Stimulated activated naive CD4-positive, alpha-beta T cell treated with Interleukin-2 at 50 U/mL for 16 hours (primary cell): ENCODE data around the gene OPRM1.
"Not testable (repeated sequence)": the region's sequence is repeated elsewhere in the genome, so short reads cannot be mapped to it uniquely, and the experiment has no call there.

Experiments
- DNase-seq: peaks from one replicate; lab custom pipeline; 2025; lab: John Stamatoyannopoulos, UW

The OPRM1 gene

GRCh38 chr6:154143753-154144152, 104.7 kb downstream of the OPRM1 start:
- no peak for DNase-seq

DNA sequence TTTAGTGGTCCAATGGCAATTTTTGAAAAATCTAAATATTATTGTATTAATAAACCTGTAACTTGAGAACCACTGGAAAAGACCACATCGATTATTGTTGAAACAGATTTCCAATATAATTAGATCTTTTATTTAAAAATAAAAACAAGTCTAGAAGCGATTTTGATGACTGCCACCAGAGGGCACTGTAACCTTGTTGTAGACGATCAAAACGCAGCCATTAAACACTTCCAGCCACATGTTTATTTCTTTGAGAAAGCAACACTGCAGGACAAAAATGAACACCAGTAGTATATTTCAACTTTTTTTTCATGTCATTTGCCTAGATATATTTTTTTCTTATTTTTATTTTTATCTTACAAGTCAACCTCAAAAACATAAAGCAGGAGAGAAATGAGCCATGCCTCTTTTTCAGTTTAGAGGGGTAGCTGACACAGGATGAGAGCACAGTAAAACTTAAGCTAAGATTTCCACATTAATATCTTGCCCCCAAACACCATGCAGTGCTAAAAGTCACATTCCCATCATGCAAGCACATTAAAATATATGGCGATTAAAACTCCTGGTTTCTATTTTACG, 115.4 kb downstream of the OPRM1 start:
- peak; percentile 41 for DNase-seq

DNA sequence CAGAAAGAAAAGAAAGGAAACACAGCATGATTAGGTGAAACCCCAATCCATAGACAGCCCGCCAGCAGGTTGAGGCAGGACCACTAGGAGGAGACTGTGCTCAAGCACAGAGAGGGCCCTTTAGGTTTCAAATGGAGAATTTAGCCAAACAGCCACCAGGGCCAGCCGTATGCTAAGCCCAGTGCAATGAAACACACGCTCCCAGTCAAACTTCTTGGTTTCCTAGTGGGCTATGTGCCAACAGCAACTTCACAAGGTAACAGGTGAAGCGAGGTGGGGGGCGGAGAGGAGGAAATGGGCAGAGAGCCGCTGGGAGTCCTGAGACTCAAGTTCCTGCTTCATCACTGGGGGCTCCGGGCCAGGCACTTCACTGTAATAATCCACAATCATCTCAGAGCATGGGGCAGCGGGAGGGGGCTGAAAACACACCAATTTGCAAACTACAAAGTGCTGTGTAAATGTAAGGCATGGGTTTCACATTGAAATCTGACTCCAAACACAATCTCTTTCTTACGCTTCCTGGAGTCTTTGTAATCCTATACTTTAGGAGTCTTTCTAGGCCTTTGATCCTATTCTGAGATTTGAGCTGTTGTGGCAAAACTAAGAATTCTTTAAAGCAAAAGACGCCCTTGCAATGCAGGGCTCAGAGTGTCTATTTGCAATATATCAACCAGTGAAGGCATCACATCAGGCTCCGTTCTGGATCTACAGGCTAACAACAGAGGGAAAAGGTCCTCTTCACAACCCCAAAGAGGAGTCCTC, 117.3 kb downstream of the OPRM1 start:
- peak; percentile 59 for DNase-seq

GRCh38 chr6:154157082-154157481, 118.0 kb downstream of the OPRM1 start:
- peak; percentile 16 for DNase-seq

- DNase-seq, result no peak
These were observed 118.7 kb downstream of the OPRM1 start for GRCh38 chr6:154157706-154158105.

DNA sequence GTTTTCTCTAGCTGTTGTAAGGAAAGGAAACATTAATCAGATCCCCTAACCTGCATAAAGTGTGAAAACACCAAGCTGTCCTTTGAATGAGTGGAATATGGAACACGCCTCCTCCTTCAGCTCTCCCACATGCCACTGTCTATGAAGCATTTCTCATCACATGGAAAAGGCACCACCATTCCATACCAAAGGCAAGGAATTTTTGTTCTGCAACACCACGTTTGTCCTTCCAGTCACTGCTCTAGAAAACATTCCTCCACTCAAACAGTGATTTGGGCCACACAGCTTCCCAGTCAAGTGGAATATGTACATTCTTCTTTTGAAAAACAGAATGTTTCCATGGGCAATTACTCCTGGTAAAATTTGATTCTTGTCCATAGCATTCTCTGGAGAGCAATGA, 120.1 kb downstream of the OPRM1 start:
- DNase-seq, result no peak

- DNase-seq, result no peak
These were observed 122.6 kb downstream of the OPRM1 start for GRCh38 chr6:154161689-154162088.

DNA sequence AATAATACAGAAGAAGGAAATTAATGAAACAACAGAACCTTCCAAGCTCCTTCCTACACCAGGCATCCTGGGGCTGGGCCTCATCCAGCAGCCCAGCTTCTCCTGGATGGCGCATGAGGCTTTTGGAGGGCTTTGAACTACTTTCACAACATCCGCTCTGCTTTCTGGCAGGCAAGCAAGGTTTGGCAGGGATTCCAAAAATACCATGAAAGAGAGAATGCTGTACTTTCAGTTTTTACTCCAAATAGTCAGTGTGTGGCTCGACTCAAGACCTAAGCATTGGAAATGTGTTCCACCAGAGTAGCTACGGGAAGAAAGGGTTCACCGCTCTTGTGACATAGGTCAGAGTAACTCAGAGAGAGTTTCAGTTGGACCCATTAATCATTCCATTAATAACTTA, 125.4 kb downstream of the OPRM1 start:
- DNase-seq, result no peak

GRCh38 chr6:154165478-154165877, 126.4 kb downstream of the OPRM1 start:
- no peak for DNase-seq

GRCh38 chr6:154166140-154166539, 127.1 kb downstream of the OPRM1 start:
- DNase-seq, result no peak

- DNase-seq, result no peak
These were observed 128.1 kb downstream of the OPRM1 start for GRCh38 chr6:154167126-154167525.

GRCh38 chr6:154169193-154169847, 130.3 kb downstream of the OPRM1 start:
- DNase-seq, result no peak

GRCh38 chr6:154170106-154170505, 131.1 kb downstream of the OPRM1 start:
- no peak for DNase-seq

DNA sequence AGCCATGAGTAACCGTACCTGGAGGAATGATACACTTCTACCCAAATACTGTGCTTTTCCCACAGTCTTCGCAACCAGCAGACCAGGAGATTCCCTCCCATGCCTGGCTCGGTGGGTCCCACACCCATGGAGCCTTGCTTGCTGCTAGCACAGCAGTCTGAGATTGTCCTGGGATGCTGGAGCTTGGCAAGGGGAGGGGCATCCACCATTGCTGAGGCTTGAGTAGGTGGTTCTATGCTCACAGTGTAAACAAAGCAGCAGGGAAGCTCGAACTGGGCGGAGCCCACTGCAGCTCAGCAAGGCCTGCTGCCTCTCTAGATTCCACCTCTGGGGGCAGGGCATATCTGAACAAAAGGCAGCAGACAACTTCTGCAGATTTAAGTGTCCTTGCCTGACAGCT, 133.4 kb downstream of the OPRM1 start:
- DNase-seq, result not testable (repeated sequence)

DNA sequence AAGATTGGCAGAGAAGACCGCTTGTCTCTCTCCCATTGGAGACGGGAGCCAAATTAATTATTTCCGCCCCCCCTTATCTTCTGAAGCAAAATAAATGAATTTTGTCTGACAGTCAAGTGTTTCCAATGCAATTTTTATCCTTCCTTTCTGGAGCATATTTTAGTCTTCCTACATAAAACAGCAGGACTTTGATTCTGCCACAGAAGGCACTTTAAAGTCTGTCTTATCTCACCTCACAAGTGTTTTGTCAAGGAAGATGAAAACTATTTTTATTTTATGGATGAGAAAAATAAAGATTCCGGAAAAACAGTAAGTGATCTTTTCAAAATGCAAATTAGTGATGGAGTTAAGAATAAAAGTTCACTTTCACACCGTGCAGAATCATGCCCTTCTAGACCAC, 140.4 kb downstream of the OPRM1 start:
- no peak for DNase-seq

DNA sequence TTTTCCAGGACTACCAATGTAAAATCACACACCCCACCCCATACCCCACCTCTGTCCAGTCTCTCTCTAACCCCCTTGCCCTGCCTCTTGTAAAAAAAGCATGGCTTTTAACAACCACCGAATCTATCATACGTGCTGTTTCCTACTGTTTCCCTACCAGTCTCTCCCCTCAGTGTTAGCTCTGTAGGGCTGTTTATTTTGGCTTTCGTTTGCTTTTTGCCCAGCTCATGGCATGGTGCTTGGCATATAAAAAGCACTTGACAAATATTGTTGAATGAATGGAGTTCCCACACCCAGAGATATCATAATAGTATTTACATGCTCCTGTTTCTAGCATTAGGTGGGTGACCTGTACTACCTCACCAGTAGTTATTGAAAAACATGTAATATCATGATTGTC, 148.2 kb downstream of the OPRM1 start:
- DNase-seq, result no peak

DNA sequence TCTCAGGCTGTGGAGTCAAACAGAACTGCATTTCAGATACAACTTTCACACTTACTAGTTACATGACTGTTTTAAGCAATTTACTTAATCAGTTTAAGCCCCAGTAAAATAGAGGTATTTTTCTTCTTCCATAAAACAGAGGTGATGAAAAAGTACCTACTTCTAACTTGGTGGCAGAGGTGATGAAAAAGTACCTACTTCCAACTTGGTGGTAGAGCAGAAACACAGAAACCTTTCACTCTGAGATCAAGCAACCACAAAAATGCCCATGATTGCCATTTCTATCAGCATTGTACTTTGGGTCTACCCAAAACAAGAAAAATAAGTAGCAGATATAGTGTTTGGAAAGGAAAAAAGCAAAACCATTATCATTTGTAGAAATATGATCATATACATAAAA, 148.7 kb downstream of the OPRM1 start:
- no peak for DNase-seq

DNA sequence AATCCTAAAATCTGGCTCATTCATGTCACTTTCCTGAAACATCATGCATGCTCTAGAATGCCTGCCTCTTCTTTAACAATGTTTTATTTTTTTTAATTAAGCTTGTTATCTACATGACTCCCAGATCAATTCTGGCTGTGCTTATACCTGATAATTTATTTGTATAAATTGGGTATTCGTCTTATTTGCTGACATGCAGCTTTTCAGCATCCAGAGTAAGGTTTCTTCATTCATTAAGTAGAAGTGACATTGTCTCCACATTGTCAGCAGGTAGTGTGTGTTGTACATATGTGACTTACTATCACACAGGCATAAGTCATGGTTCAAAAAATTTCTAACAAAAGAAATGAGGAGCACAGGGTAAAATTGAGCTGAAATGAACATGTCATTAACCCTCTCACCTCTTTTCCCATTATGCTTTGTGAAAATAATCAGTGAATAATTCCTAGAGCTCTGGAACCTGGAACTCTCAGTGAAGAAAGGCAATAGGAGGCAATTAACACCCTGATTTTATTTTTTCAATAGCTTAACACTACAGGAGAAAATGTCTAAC, 157.4 kb downstream of the OPRM1 start:
- DNase-seq, result no peak

GRCh38 chr6:154197196-154197860, 158.3 kb downstream of the OPRM1 start:
- DNase-seq, result no peak

DNA sequence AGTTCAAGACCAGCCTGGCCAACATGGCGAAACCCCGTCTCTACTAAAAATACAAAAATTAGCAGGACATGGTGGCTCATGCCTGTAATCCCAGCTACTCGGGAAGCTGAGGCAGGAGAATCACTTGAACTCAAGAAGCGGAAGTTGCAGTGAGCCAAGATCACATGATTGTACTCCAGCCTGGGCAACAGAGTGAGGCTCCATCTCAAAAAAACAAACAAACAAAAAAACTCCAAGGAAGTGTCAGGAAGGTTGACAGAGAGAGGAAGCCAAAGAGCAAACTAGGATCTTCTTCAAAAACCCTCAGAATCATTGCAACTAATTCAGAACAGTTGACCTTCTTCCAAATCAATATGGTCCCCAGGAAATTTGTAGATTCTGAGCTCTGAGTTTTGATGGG, 162.6 kb downstream of the OPRM1 start:
- DNase-seq, result not testable (repeated sequence)

DNA sequence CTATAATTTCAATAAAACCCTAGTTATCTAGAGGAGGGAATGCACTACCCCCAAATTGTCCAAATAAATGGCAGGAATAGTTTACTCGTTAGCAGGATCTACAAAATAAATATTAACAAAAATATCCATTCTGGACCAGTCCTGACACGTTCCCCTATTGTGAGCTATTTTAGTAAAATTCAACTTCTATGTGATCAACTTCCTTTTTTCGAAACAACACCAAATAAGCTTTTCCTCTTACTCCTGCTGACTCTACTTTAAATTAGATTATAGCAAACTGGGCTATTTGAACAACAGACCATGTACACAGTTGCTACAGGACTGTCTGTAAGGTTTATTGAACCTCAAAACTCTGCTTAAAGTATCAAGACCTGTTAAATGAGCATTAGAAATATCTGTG, 163.3 kb downstream of the OPRM1 start:
- no peak for DNase-seq

DNA sequence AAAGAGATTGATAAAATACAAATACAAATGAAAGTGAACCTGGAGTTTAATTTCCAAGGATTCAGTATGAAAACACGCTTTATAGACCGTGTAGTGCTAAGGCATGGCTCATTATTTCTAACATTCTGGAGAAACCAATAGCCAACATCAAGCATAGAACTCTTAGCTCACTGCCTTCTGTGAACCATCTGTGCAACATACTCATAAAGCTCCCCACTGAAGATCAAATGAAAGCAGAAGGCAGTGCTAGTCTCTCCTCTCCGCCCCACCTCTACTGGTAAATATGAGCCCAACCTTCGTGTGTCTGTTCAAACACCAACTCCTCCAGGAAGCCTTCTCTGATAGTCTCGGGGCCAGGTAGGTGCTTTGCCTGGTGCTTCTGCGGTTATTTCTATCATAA, 163.9 kb downstream of the OPRM1 start:
- no peak for DNase-seq

DNA sequence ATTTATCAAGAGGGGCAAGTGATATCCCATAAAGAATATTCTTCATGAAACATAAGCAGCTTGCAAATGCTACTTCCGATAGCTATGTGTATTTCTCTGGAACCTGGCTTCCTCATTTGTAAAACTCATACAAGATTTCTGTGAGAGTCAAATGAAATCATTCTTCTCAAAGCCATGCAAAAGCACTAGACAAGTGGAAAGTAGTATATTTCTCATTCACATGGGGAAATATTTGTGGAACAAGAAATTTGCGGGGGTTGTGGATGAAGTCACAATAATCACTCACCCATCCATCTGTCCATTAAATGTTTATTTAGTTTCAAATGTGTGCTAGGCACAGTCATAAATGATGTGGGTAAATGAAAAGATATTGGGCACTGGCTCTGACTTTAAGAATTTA, 167.1 kb downstream of the OPRM1 start:
- DNase-seq, result no peak
